ENCODE measurements around the gene CAPSL. TPM values are rescaled to one million over a fixed set of nuclear protein-coding genes. Genes with fewer than 3 reads are reported as not detected.

Gene CAPSL
- total RNA-seq, 4 donors from 2014 or later, result 1.5 to 7.7 TPM; not detected in 2

DNA sequence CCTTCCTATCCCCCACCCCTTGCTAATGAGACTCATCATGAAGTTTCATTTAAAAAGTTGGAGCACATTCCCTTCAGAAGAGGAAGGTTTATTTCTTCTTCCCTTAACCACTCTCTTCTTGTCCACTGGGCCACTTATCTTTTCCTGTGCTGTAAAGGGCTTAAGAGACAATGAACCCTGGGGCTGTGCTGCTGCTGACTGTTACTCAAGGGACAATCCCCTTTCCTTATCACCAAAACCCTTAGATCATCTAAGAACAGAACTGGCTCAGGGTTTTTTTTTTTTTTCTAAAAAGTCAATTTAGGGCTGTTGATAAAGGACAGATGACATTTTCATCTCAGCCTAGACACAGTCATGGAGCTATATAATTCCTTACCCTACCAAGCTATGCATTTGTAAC, 29.6 kb downstream of the CAPSL start:
- Histone ChIP-seq H3K4me1 (no peaks in the 10 kb centered on the region), H3K36me3 (no peaks in the 10 kb centered on the region), H3K4me3 (no peak overlapping the region), H3K27me3 (no peaks in the 10 kb centered on the region), H3K9me3 (no peaks in the 10 kb centered on the region), H3K27ac (no peak overlapping the region)
- DNase-seq, result no peak
- TF ChIP-seq, protein P1, sequence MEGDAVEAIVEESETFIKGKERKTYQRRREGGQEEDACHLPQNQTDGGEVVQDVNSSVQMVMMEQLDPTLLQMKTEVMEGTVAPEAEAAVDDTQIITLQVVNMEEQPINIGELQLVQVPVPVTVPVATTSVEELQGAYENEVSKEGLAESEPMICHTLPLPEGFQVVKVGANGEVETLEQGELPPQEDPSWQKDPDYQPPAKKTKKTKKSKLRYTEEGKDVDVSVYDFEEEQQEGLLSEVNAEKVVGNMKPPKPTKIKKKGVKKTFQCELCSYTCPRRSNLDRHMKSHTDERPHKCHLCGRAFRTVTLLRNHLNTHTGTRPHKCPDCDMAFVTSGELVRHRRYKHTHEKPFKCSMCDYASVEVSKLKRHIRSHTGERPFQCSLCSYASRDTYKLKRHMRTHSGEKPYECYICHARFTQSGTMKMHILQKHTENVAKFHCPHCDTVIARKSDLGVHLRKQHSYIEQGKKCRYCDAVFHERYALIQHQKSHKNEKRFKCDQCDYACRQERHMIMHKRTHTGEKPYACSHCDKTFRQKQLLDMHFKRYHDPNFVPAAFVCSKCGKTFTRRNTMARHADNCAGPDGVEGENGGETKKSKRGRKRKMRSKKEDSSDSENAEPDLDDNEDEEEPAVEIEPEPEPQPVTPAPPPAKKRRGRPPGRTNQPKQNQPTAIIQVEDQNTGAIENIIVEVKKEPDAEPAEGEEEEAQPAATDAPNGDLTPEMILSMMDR (IDR thresholded peaks at IDR 0.05), result no peak
- TF ChIP-seq POLR2A (IDR thresholded peaks at IDR 0.05), result no peak
- intact Hi-C loops (cut with DNase I; ENCODE audit: low total_unique reads), result no loop called here

GRCh38 chr5:35908228-35908627, 30.2 kb downstream of the CAPSL start:
- no peaks in the 10 kb centered on the region for H3K9me3 ChIP-seq
- intact Hi-C loops (cut with DNase I; ENCODE audit: low total_unique reads), result no loop called here
- TF ChIP-seq POLR2A (IDR thresholded peaks at IDR 0.05), result no peak
- TF ChIP-seq, protein P1 (IDR thresholded peaks at IDR 0.05), result no peak

DNA sequence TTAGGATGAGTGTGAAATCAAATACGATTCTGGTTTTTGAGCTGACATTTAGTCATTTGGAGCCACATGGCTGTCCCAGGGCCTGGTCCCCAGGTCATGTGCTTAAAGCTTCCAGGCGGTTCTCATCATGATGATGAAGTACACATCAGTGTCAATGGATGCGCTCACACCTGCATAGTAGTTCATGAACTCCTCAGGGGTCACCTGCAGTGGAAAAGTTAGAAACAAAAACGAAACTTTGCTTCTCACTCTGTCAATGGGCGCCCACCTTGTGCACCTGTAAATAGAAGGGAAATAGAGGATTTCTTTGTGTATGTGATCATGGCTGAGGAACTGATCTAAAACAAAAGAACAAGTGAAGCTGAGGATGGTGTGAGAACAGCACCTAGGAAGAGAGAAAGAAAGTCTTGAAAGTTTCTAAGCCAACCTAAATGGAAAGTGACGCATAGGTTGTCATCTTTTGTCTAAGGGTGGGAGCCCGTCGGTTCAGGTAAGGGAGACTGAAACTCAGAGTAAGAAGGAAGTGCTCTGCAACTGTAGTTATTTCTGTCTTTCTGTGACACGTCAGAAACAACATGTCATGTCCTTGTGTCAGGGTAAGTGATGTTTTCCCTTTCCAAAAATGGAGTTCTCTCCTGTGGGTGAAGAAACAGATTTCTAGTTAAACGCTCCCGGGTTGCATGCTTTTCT, 33.8 kb downstream of the CAPSL start:
- Histone ChIP-seq H3K27ac (no peak overlapping the region), H3K4me1 (no peaks in the 10 kb centered on the region), H3K27me3 (no peaks in the 10 kb centered on the region), H3K9me3 (no peaks in the 10 kb centered on the region), H3K4me3 (no peak overlapping the region), H3K36me3 (no peaks in the 10 kb centered on the region)
- intact Hi-C loops (cut with DNase I; ENCODE audit: low total_unique reads), result no loop called here
- no peak for TF ChIP-seq POLR2A (IDR thresholded peaks at IDR 0.05)
- TF ChIP-seq, protein P1 (IDR thresholded peaks at IDR 0.05), result no peak
- no peak for DNase-seq

More at GRCh38 chr5:35908228-35908627, 30.2 kb downstream of the CAPSL start:
- H3K4me1 ChIP-seq, result no peaks in the 10 kb centered on the region
- H3K4me3 ChIP-seq, result no peak overlapping the region
- H3K36me3 ChIP-seq, result no peaks in the 10 kb centered on the region
- no peaks in the 10 kb centered on the region for H3K27me3 ChIP-seq
- no peak overlapping the region for H3K27ac ChIP-seq
- no peak for DNase-seq

DNA sequence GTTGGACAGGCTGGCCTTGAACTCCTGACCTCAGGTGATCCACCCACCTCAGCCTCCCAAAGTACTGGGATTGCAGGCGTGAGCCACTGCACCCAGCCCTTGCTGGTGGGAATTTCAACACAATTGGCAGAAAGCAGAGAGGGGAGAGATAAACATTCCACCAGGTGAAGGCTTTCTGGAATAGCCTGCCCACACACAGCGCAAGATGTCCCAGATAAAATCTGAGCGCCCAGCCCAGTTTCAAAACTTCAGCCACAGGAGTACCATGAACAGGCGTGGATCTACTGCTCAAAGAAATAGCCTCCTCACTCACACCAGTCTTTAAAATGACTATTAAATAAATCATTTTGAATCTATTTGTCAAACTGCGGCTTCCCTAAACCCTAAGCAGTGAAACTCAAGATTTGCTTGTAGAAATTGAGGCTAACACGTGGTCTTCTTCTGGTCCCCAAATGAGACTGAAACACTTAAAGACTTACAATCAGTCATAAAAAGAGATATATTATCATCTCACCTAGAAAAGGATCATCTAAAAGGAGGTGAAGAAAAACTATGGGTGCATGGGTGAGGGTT, 34.7 kb downstream of the CAPSL start:
- Histone ChIP-seq H3K9me3 (no peaks in the 10 kb centered on the region), H3K27me3 (no peaks in the 10 kb centered on the region), H3K4me3 (no peak overlapping the region), H3K27ac (no peak overlapping the region), H3K36me3 (no peaks in the 10 kb centered on the region), H3K4me1 (no peaks in the 10 kb centered on the region)
- TF ChIP-seq POLR2A (IDR thresholded peaks at IDR 0.05), result no peak
- TF ChIP-seq, protein P1 (IDR thresholded peaks at IDR 0.05), result no peak
- DNase-seq, result no peak
- intact Hi-C loops (cut with DNase I; ENCODE audit: low total_unique reads), result no loop called here

GRCh38 chr5:35902046-35902672, 36.3 kb downstream of the CAPSL start:
- DNase-seq, result no peak
- no peaks in the 10 kb centered on the region for H3K4me1 ChIP-seq
- intact Hi-C loops (cut with DNase I; ENCODE audit: low total_unique reads), result no loop called here
- H3K36me3 ChIP-seq, result no peaks in the 10 kb centered on the region
- H3K9me3 ChIP-seq, result no peaks in the 10 kb centered on the region
- no peak overlapping the region for H3K4me3 ChIP-seq
- no peaks in the 10 kb centered on the region for H3K27me3 ChIP-seq
- TF ChIP-seq, protein P1 (IDR thresholded peaks at IDR 0.05), result no peak
- TF ChIP-seq POLR2A (IDR thresholded peaks at IDR 0.05), result no peak
- no peak overlapping the region for H3K27ac ChIP-seq

Data from uterus (tissue), 4 donors.